Endothelial cell of umbilical vein (primary cell): ENCODE results near the gene RGS9. TPM values are rescaled to one million over a fixed set of nuclear protein-coding genes. Genes with fewer than 3 reads are reported as not detected.

Experiments
- BruUV-seq: library from RNA; stranded (reverse); fragments of 400-500 nt; replicated peaks from 2 replicates; lab custom pipeline; 2021; lab: Mats Ljungman, UMichigan
- CTCF ChIA-PET: fragments of 300-600, 350-600 bp; sonication (Branson Sonifier 250); formaldehyde crosslinking; loops from one replicate; lab custom pipeline; 2021; ENCODE audit warnings: antibody characterized with exemption, inconsistent platforms; lab: Charles Lee
- POLR2A ChIA-PET: fragments of 300-600, 350-600 bp; sonication (Branson Sonifier 250); formaldehyde crosslinking; loops from one replicate; lab custom pipeline; 2021; ENCODE audit warnings: antibody characterized with exemption, inconsistent platforms; lab: Charles Lee
- DNase-seq: peaks from one replicate; pipeline ENCODE4 v3.0.0-alpha.2; 2011; ENCODE audit warnings: low read depth, low spot score
- FAIRE-seq: peaks from 2 replicates; lab custom pipeline; 2011; peaks lifted over from hg19 to GRCh38; lab: Jason Lieb, UNC
- H2AFZ ChIP-seq: 2 replicates; pipeline ENCODE4 v1.6.0; 2012; ENCODE audit warnings: low read depth, low read length, control low read depth, inconsistent platforms
- H3K27ac ChIP-seq: 2 replicates; pipeline ENCODE4 v1.5.1; 2011; ENCODE audit warnings: low read depth, mild to moderate bottlenecking, control low read depth, low read length, moderate library complexity; ENCODE audit not compliant: insufficient read depth
- H3K27me3 ChIP-seq, 2 experiments: 2 replicates each; pipeline versions ENCODE4 v1.6.0 to v1.6.1; 2011; ENCODE audit warnings: low read length in 2 of 2, mixed read lengths in 1 of 2; ENCODE audit not compliant: control insufficient read depth in 2 of 2, insufficient read depth in 2 of 2
- H3K36me3 ChIP-seq, 2 experiments: 2 replicates in 1 of 2; 3 replicates in 1 of 2; pipeline ENCODE4 v1.5.1; 2011; ENCODE audit warnings: low read length in 2 of 2, mild to moderate bottlenecking in 1 of 2, moderate library complexity in 1 of 2; ENCODE audit not compliant: control insufficient read depth in 2 of 2, insufficient read depth in 2 of 2; ENCODE audit errors: extremely low read depth in 1 of 2
- H3K4me1 ChIP-seq: 3 replicates; pipeline ENCODE4 v1.5.1; 2011; ENCODE audit warnings: mild to moderate bottlenecking, low read length; ENCODE audit not compliant: control insufficient read depth, insufficient read depth; ENCODE audit errors: extremely low read depth
- H3K4me2 ChIP-seq: 2 replicates; pipeline ENCODE4 v1.6.1; 2011; ENCODE audit warnings: low read length, control low read depth, mixed read lengths; ENCODE audit not compliant: insufficient read depth
- H3K4me3 ChIP-seq, 3 experiments: fragments of 200-600 bp in 1 of 3; sonication (generic), shearing (Covaris generic) in 1 of 3; replicated peaks in 1 of 3; 2 replicates each; pipeline ENCODE4 v1.5.1; 2011 to 2016; ENCODE audit warnings: control low read depth in 3 of 3, low read length in 3 of 3, mild to moderate bottlenecking in 2 of 3, inconsistent platforms in 1 of 3, low read depth in 1 of 3, moderate library complexity in 1 of 3; ENCODE audit not compliant: insufficient read depth in 1 of 3
- H3K79me2 ChIP-seq: 2 replicates; pipeline ENCODE4 v1.6.0; 2012; ENCODE audit warnings: low read length, inconsistent platforms; ENCODE audit not compliant: control insufficient read depth, insufficient read depth
- H3K9ac ChIP-seq: replicated peaks from 2 replicates; pipeline ENCODE3; 2011; ENCODE audit warnings: low read length, control low read depth; ENCODE audit not compliant: insufficient read depth; ENCODE audit errors: extremely low read depth
- H3K9me1 ChIP-seq: replicated peaks from 3 replicates; pipeline ENCODE4 v1.6.0; 2011; ENCODE audit warnings: mild to moderate bottlenecking, low read length; ENCODE audit not compliant: control insufficient read depth, insufficient read depth; ENCODE audit errors: extremely low read depth
- H3K9me3 ChIP-seq: replicated peaks from 2 replicates; pipeline ENCODE4 v1.5.1; 2012; ENCODE audit warnings: low read length, inconsistent platforms; ENCODE audit not compliant: control insufficient read depth, insufficient read depth
- H4K20me1 ChIP-seq: replicated peaks from 2 replicates; pipeline ENCODE3; 2011; ENCODE audit warnings: mild to moderate bottlenecking, low read length; ENCODE audit not compliant: control insufficient read depth, insufficient read depth; ENCODE audit errors: extremely low read depth
- EZH2 ChIP-seq: IDR thresholded peaks from 2 replicates; pipeline ENCODE4 v1.6.1; 2012; ENCODE audit warnings: borderline replicate concordance, low read depth, mild to moderate bottlenecking, moderate library complexity, low read length, inconsistent platforms; ENCODE audit not compliant: severe bottlenecking
- FOS ChIP-seq: IDR thresholded peaks from 2 replicates; pipeline ENCODE4 v1.6.1; 2011; ENCODE audit warnings: mild to moderate bottlenecking, low read length, moderate library complexity, borderline replicate concordance; ENCODE audit not compliant: insufficient read depth
- GATA2 ChIP-seq: IDR thresholded peaks from 2 replicates; pipeline ENCODE4 v1.7.0; 2011; ENCODE audit warnings: low read depth, mild to moderate bottlenecking, moderate library complexity, mixed read lengths, low read length; ENCODE audit not compliant: insufficient read length, insufficient read depth
- JUN ChIP-seq: IDR thresholded peaks from 2 replicates; pipeline ENCODE4 v1.6.1; 2011; ENCODE audit warnings: borderline replicate concordance, low read depth; ENCODE audit not compliant: insufficient read length, insufficient read depth
- MYC ChIP-seq: IDR thresholded peaks from one replicate; pipeline ENCODE4 v1.6.1; 2011; ENCODE audit warnings: mild to moderate bottlenecking, low read depth, low read length
- POLR2A ChIP-seq: IDR thresholded peaks from 2 replicates; pipeline ENCODE4 v1.6.1; 2012; ENCODE audit warnings: low read depth, mild to moderate bottlenecking, control low read depth, low read length
- POLR2AphosphoS5 ChIP-seq: IDR thresholded peaks from 2 replicates; pipeline ENCODE4 v1.6.1; 2012; ENCODE audit warnings: low read depth, mild to moderate bottlenecking, control low read depth, low read length, moderate library complexity; ENCODE audit not compliant: insufficient read depth
- dilution Hi-C: fragments of 300-500 bp; cut with MboI; formaldehyde crosslinking; loops from one replicate; pipeline ENCODE4 v1.15.0; 2019; ENCODE audit warnings: low sequenced_read_pairs; ENCODE audit not compliant: extremely low pct_ligation_motif_present
- intact Hi-C: fragments of 100-400 bp; cut with micrococcal nuclease; formaldehyde crosslinking; loops from one replicate; pipeline ENCODE4 v1.10.0; 2022
- polyA plus RNA-seq, 4 experiments: library from polyadenylated mRNA; depleted of rRNA in 3 of 4; stranded (reverse) in 3 of 4; unstranded in 1 of 4; fragments of >200 nt; gene quantifications; 2 replicates each; pipeline versions ENCODE4 v1.2.1 to v1.2.3, GENCODE V29; 2011 to 2012; ENCODE audit warnings: missing spikeins in 1 of 4
- total RNA-seq: library from RNA; stranded (reverse); gene quantifications from 2 replicates; pipeline ENCODE4 v1.2.3, GENCODE V29; 2021
- TF ChIP-seq, protein P1 (sequence below): IDR thresholded peaks from 2 replicates; pipeline ENCODE4 v1.6.1; 2011; ENCODE audit not compliant: insufficient read depth, insufficient read length
- TF ChIP-seq, protein P2 (sequence below), 2 donors: IDR thresholded peaks; 1 replicate in 1 of 2; 2 replicates in 1 of 2; pipeline ENCODE4 v1.5.1; 2011; ENCODE audit warnings: low read length in 2 of 2, mild to moderate bottlenecking in 2 of 2, moderate library complexity in 2 of 2, control low read depth in 1 of 2, inconsistent platforms in 1 of 2, low read depth in 1 of 2; ENCODE audit not compliant: insufficient read depth in 1 of 2; ENCODE audit errors: extremely low read depth in 1 of 2

RGS9 gene
- total and polyA plus RNA-seq, 2 donors (not counting 3 experiments of a cell fraction or from before 2014, with no cell fraction given), result 0.61 to 1.4 TPM

DNA sequence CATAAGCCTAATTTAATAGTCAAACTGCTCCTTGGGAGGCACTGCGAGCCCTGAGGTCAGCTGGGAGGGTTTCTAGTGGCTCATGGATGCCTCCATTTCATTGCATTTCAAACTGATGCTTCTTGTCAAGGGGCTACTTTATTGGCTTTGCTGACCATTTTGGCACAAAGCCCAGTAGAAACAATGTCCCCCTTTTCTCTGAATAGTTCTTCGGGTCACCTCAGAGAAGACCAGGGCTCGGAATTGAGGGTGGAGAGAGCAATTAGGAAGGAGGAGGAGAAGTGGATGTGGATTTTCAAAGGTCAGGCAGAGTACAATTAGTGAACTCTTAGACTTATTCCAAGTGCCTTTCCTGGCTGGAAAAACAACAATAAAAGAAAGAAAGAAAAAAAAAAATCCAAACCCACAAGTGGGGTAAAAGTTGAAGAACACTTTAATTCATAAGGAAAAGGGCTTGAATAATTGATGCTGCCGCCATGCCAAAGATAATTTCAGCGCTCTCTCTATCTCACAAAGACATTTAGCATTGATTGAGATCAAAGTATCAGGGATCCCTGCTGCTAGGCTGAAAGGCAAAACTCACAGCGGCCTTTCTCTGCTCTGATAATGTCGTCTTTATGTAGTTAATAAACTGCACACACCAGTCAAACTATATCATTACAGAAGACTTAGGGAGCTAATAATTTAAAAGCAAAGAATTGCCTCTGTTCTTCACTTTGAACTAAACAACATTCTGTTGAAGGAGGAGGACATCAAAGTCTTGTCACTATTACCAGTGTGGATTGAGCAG lies 122.7 kb downstream of the RGS9 start:
- DNase-seq (no peak), FAIRE-seq (no peak)
- ChIA-PET POLR2A (interaction anchor here (0.6 kb wide), 1 partner anchor 426 kb away, joined by 7 read pairs; no protein-coding TSS in a partner anchor), CTCF (no interaction called here)
- dilution Hi-C loops (no loop called here), intact Hi-C loops (no loop called here)
- Histone ChIP-seq H3K79me2 (no peaks in the 10 kb centered on the region), H3K9me3 (no peaks in the 10 kb centered on the region), H3K4me2 (no peak overlapping the region), H3K4me1 (peaks cover 15% of the 10 kb centered on the region), H3K9ac (no peak overlapping the region), H3K4me3 (no peak overlapping the region), H3K36me3 (no peaks in the 10 kb centered on the region), H3K27ac (no peak overlapping the region), H3K27me3 (no peaks in the 10 kb centered on the region), H2AFZ (no peak overlapping the region), H4K20me1 (no peaks in the 10 kb centered on the region), H3K9me1 (no peaks in the 10 kb centered on the region)
- BruUV-seq, result no TSS peak
- TF ChIP-seq, protein P1, sequence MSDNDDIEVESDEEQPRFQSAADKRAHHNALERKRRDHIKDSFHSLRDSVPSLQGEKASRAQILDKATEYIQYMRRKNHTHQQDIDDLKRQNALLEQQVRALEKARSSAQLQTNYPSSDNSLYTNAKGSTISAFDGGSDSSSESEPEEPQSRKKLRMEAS, result no peak
- TF ChIP-seq POLR2A (no peak), POLR2AphosphoS5 (no peak), GATA2 (no peak), FOS (no peak), EZH2 (no peak), JUN (no peak), MYC (no peak)
- TF ChIP-seq, protein P2, sequence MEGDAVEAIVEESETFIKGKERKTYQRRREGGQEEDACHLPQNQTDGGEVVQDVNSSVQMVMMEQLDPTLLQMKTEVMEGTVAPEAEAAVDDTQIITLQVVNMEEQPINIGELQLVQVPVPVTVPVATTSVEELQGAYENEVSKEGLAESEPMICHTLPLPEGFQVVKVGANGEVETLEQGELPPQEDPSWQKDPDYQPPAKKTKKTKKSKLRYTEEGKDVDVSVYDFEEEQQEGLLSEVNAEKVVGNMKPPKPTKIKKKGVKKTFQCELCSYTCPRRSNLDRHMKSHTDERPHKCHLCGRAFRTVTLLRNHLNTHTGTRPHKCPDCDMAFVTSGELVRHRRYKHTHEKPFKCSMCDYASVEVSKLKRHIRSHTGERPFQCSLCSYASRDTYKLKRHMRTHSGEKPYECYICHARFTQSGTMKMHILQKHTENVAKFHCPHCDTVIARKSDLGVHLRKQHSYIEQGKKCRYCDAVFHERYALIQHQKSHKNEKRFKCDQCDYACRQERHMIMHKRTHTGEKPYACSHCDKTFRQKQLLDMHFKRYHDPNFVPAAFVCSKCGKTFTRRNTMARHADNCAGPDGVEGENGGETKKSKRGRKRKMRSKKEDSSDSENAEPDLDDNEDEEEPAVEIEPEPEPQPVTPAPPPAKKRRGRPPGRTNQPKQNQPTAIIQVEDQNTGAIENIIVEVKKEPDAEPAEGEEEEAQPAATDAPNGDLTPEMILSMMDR (IDR thresholded peaks at IDR 0.05; ENCODE audit: extremely low read depth in 1 of 2, insufficient read depth in 1 of 2, low read depth in 1 of 2, low read length in 2 of 2), result no peak
